ENCODE measurements around the gene AGXT.

AGXT gene

DNA sequence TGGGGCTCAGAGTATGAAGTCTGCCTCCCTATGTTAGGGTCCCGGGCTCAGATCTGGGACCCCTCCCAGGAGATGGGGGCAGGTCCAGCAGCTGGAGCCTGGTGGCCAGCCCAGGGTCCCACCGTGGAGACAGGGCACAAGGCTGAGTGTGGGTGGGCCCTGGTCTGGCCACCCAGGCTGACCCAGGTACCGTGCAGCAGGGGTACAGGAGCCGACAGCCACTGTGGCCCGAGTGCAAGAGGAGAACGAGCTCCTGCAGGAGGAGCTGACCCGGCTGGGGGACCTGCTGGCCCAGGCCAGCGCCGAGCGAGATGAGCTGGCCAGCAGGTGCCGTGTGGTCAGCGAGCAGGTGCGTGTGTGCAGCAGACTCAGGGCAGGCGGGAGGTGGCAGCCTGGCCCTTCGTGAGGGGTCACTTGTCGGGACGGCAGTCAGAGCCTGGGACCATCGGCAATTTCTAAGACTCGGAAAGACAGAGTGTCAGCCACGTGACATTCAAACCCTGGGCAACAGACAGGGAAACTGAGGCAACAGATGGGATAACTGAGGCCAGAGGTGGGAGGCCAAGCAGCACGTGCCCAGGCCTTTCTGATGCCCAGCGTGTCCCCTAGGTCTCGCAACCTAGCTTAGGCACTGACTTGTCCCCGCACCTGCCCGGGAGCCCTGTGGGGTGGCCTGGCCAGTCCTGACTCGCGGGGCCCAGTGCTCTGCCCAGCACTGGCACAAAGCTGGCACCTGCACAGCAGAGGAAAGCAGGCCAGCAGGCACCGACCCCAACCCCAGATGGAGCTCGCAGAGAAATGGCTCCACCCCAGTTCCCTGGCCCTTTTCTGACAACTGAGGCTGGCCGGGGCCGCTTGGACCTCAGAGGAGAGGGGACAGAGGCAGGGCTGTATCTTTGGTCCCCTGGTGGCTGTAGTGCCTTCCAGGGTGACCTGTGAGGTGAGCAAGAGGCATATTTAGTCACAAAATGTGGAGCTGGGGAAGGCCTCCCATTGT, 51.5 kb downstream of the AGXT start:
- WGBS (ENCODE audit: insufficient coverage): 95% methylated on average over 31 of the region's 31 CpGs
- H3K36me3 ChIP-seq (ENCODE audit: control insufficient read depth in 4 of 4, insufficient read depth in 4 of 4, low read length in 3 of 4): no peaks in the 10 kb centered on the region
- ChIA-PET POLR2A (interaction anchor here (0.9 kb wide), 1 partner anchor 43 kb away, joined by 4 read pairs; no protein-coding TSS in a partner anchor), CTCF (interaction anchor here (1.0 kb wide), 1 partner anchor 14 kb away, joined by 3 read pairs; no protein-coding TSS in a partner anchor)
- no peak for DNase-seq
- no peak overlapping the region for H3K4me3 ChIP-seq (ENCODE audit: control insufficient read depth in 1 of 7, extremely low read depth in 1 of 7, insufficient read depth in 4 of 7, low read depth in 2 of 7, low read length in 6 of 7)
- peaks cover 0 to 10% (median 3%) of the 10 kb centered on the region in 4 experiments for H3K4me1 ChIP-seq (ENCODE audit: control extremely low read depth in 1 of 4, control insufficient read depth in 4 of 4, insufficient read depth in 4 of 4, low read length in 3 of 4)
- no peaks in the 10 kb centered on the region for H3K9me3 ChIP-seq (ENCODE audit: control extremely low read depth in 1 of 5, control insufficient read depth in 4 of 5, insufficient read depth in 2 of 5, low read depth in 1 of 5, low read length in 4 of 5)
- H3K27ac ChIP-seq (ENCODE audit: insufficient read depth in 1 of 2, low read depth in 1 of 2, low read length in 2 of 2, poor library complexity in 1 of 2, severe bottlenecking in 2 of 2): no peak overlapping the region
- H3K27me3 ChIP-seq (replicated peaks in 2 of 5; ENCODE audit: control insufficient read depth in 4 of 5, insufficient read depth in 5 of 5, low read length in 4 of 5): peaks cover 0 to 10% (median 4%) of the 10 kb centered on the region in 5 experiments

DNA sequence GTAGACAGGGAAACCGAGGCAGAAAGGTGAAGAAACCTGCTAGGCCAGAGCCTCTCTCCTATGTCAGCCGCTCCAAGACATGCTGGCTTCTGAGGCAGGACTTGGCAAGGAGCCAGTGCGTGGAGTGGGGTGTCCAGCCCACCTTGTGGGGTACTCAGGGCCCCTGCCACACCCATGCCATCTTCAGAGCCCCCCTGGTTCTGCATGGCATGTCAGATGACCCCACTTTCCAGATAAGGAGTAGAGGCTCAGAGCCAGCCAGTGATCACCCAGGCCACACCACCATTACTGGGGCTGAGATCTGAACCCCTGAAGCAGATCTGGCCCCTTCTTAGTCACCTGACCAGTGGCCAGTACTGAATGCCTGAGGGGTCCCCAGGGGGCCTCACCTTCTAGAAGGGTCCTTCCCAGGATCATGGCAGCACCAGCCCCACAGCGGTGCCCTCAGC, 52.2 kb downstream of the AGXT start:
- 92% methylated on average over 3 of the region's 4 CpGs for WGBS (ENCODE audit: insufficient coverage)
- ChIA-PET POLR2A (no interaction called here), CTCF (interaction anchor here (1.0 kb wide), 1 partner anchor 13 kb away, joined by 3 read pairs; no protein-coding TSS in a partner anchor)
- H3K4me3 ChIP-seq (ENCODE audit: control insufficient read depth in 1 of 7, extremely low read depth in 1 of 7, insufficient read depth in 4 of 7, low read depth in 2 of 7, low read length in 6 of 7): no peak overlapping the region
- peaks cover 0 to 6% (median 2%) of the 10 kb centered on the region in 4 experiments for H3K4me1 ChIP-seq (ENCODE audit: control extremely low read depth in 1 of 4, control insufficient read depth in 4 of 4, insufficient read depth in 4 of 4, low read length in 3 of 4)
- H3K9me3 ChIP-seq (ENCODE audit: control extremely low read depth in 1 of 5, control insufficient read depth in 4 of 5, insufficient read depth in 2 of 5, low read depth in 1 of 5, low read length in 4 of 5): no peaks in the 10 kb centered on the region
- no peak overlapping the region for H3K27ac ChIP-seq (ENCODE audit: insufficient read depth in 1 of 2, low read depth in 1 of 2, low read length in 2 of 2, poor library complexity in 1 of 2, severe bottlenecking in 2 of 2)
- peaks cover 0 to 4% (median 0%) of the 10 kb centered on the region in 5 experiments for H3K27me3 ChIP-seq (replicated peaks in 2 of 5; ENCODE audit: control insufficient read depth in 4 of 5, insufficient read depth in 5 of 5, low read length in 4 of 5)
- no peaks in the 10 kb centered on the region for H3K36me3 ChIP-seq (ENCODE audit: control insufficient read depth in 4 of 4, insufficient read depth in 4 of 4, low read length in 3 of 4)
- no peak for DNase-seq

DNA sequence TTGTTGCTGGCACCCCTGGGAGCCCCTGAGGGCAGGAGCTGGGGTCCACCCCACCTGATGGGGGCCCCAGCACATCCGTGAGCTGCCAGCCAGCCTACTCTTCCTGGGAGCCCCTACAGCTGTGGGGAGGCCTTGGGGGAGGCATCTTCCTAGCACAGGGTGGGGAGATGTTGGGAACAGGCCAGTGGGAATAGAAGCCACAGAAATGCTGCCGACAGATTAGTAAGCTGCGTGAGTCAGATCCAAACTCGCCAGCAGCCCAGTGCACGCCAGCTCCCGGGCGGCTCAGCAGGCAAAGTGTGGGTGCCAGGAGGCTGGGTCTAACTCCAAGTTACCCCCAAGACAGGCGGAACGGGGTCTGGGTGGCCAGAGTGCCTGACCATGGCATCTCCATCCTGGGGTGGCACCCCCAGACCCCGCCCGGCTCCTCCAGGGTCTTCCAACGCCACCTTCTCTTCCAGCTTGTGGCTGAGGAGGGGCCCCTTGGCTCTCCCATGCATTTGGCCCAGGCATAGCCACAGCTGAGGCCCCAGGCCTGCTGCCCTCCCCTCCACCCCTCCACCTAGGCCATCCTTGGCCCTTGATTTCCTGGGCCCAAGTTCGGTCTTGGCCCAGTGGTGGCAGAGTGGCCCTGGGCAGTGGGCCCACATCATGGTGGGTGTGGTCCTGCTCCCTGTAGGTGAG, 52.8 kb downstream of the AGXT start:
- Histone ChIP-seq H3K36me3 (ENCODE audit: control insufficient read depth in 4 of 4, insufficient read depth in 4 of 4, low read length in 3 of 4) (no peaks in the 10 kb centered on the region), H3K9me3 (ENCODE audit: control extremely low read depth in 1 of 5, control insufficient read depth in 4 of 5, insufficient read depth in 2 of 5, low read depth in 1 of 5, low read length in 4 of 5) (no peaks in the 10 kb centered on the region), H3K27me3 (replicated peaks in 2 of 5; ENCODE audit: control insufficient read depth in 4 of 5, insufficient read depth in 5 of 5, low read length in 4 of 5) (peaks cover 0 to 4% (median 0%) of the 10 kb centered on the region in 5 experiments), H3K4me3 (ENCODE audit: control insufficient read depth in 1 of 7, extremely low read depth in 1 of 7, insufficient read depth in 4 of 7, low read depth in 2 of 7, low read length in 6 of 7) (no peak overlapping the region), H3K27ac (ENCODE audit: insufficient read depth in 1 of 2, low read depth in 1 of 2, low read length in 2 of 2, poor library complexity in 1 of 2, severe bottlenecking in 2 of 2) (no peak overlapping the region), H3K4me1 (ENCODE audit: control extremely low read depth in 1 of 4, control insufficient read depth in 4 of 4, insufficient read depth in 4 of 4, low read length in 3 of 4) (peaks cover 0 to 2% (median 0%) of the 10 kb centered on the region in 4 experiments)
- CTCF ChIA-PET: interaction anchor here (1.0 kb wide), 2 partner anchors 13 to 67 kb away, joined by 3 read pairs; no protein-coding TSS in a partner anchor
- 97% methylated on average over 11 of the region's 13 CpGs for WGBS (ENCODE audit: insufficient coverage)
- POLR2A ChIA-PET: no interaction called here
- DNase-seq: no peak

DNA sequence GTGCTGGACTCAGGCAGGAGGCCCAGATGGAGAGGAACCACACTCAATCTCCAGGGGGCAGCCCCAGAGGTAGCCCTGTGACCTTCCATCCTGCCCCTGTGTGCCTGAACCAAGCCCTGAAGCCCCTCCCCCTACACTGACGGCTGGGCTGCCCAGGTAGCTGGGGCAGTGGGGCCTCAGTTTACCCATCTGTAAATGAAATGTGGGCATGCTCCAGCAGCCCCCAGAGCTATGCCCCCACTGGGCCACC, 53.3 kb downstream of the AGXT start:
- 100% methylated on average over 1 of the region's 1 CpG for WGBS (ENCODE audit: insufficient coverage)
- Histone ChIP-seq H3K27ac (ENCODE audit: insufficient read depth in 1 of 2, low read depth in 1 of 2, low read length in 2 of 2, poor library complexity in 1 of 2, severe bottlenecking in 2 of 2) (no peak overlapping the region), H3K4me3 (ENCODE audit: control insufficient read depth in 1 of 7, extremely low read depth in 1 of 7, insufficient read depth in 4 of 7, low read depth in 2 of 7, low read length in 6 of 7) (no peak overlapping the region)

DNA sequence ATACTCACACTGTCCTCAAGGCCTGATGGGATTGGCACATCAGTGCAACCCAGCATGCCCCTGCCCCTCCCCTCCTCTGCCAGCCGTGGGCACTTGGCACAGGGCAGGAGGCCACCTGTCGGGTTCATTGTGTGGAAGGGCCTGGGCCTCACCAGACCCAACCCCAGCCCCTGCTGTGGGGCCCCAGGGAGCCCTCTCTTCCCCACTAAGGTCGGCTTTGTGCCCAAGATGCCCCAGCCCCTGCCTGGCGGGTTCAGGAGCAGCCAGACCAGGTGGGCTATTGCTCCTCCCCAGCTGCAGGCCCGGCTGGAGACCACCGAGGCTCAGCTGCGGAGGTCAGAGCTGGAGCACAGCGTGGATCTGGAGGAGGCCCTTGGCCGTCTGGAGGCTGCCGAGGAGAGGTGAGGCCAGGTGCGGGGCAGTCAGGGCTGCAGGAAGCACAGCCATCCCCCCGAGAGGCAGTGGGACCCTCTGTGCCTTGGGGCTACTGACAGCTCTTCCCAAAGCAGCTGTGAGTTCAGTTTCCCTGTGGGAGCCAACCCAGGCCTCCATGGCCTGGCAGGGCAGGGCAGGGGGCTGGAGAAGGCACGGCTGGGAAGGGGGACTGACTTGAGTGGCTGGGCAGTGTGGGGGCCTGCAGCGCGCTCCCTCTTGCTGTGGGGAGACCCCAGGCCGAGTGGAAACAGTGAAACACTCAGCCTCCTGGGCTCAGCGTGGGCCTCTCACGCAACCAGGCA, 53.8 kb downstream of the AGXT start:
- Histone ChIP-seq H3K9me3 (ENCODE audit: control extremely low read depth in 1 of 5, control insufficient read depth in 4 of 5, insufficient read depth in 2 of 5, low read depth in 1 of 5, low read length in 4 of 5) (no peaks in the 10 kb centered on the region), H3K27me3 (replicated peaks in 2 of 5; ENCODE audit: control insufficient read depth in 4 of 5, insufficient read depth in 5 of 5, low read length in 4 of 5) (peaks cover 0 to 8% (median 0%) of the 10 kb centered on the region in 5 experiments), H3K36me3 (ENCODE audit: control insufficient read depth in 4 of 4, insufficient read depth in 4 of 4, low read length in 3 of 4) (no peaks in the 10 kb centered on the region), H3K4me1 (ENCODE audit: control extremely low read depth in 1 of 4, control insufficient read depth in 4 of 4, insufficient read depth in 4 of 4, low read length in 3 of 4) (no peaks in the 10 kb centered on the region), H3K27ac (ENCODE audit: insufficient read depth in 1 of 2, low read depth in 1 of 2, low read length in 2 of 2, poor library complexity in 1 of 2, severe bottlenecking in 2 of 2) (no peak overlapping the region), H3K4me3 (ENCODE audit: control insufficient read depth in 1 of 7, extremely low read depth in 1 of 7, insufficient read depth in 4 of 7, low read depth in 2 of 7, low read length in 6 of 7) (no peak overlapping the region)
- no peak for DNase-seq
- 89% methylated on average over 15 of the region's 18 CpGs for WGBS (ENCODE audit: insufficient coverage)
- ChIA-PET CTCF (interaction anchor here (0.6 to 1.0 kb wide), 2 partner anchors 68 to 858 kb away, joined by 3 read pairs; no protein-coding TSS in a partner anchor), POLR2A (no interaction called here)

More for the DNA sequence above, 53.3 kb downstream of the AGXT start:
- no peak for DNase-seq
- no peaks in the 10 kb centered on the region for H3K36me3 ChIP-seq (ENCODE audit: control insufficient read depth in 4 of 4, insufficient read depth in 4 of 4, low read length in 3 of 4)
- H3K27me3 ChIP-seq (replicated peaks in 2 of 5; ENCODE audit: control insufficient read depth in 4 of 5, insufficient read depth in 5 of 5, low read length in 4 of 5): peaks cover 0 to 8% (median 0%) of the 10 kb centered on the region in 5 experiments
- CTCF ChIA-PET: interaction anchor here (1.0 kb wide), 1 partner anchor 68 kb away, joined by 3 read pairs; no protein-coding TSS in a partner anchor
- no peaks in the 10 kb centered on the region for H3K4me1 ChIP-seq (ENCODE audit: control extremely low read depth in 1 of 4, control insufficient read depth in 4 of 4, insufficient read depth in 4 of 4, low read length in 3 of 4)
- POLR2A ChIA-PET: no interaction called here
- H3K9me3 ChIP-seq (ENCODE audit: control extremely low read depth in 1 of 5, control insufficient read depth in 4 of 5, insufficient read depth in 2 of 5, low read depth in 1 of 5, low read length in 4 of 5): no peaks in the 10 kb centered on the region

DNA sequence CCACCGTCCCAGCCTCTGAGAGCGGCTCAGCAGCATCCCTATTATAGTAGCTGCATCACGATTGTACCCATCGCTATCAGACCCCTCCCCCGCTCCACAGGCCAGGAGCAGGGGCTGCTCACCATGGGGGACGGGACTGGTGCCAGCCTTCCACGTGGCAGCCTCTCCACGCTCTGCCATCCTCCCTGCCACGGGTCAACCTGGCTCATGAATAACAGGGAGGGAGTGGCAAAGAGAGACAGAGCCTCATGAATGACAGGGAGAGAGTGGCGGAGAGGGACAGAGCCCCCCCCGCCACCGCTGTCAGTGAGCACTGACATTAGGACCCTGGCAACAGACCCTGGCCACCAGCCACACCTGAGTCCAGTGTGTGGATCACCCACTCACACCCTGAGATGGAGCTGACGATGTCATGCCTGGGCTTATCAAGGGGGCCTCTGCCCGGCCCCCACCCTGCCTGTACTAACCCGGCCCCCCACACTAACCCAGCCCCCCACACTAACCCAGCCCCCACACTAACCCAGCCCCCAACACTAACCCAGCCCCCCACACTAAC, 54.4 kb downstream of the AGXT start:
- H3K36me3 ChIP-seq (ENCODE audit: control insufficient read depth in 4 of 4, insufficient read depth in 4 of 4, low read length in 3 of 4): no peaks in the 10 kb centered on the region
- WGBS (ENCODE audit: insufficient coverage): 77% methylated on average over 10 of the region's 15 CpGs
- POLR2A ChIA-PET: no interaction called here
- H3K9me3 ChIP-seq (ENCODE audit: control extremely low read depth in 1 of 5, control insufficient read depth in 4 of 5, insufficient read depth in 2 of 5, low read depth in 1 of 5, low read length in 4 of 5): no peaks in the 10 kb centered on the region
- H3K4me1 ChIP-seq (ENCODE audit: control extremely low read depth in 1 of 4, control insufficient read depth in 4 of 4, insufficient read depth in 4 of 4, low read length in 3 of 4): no peaks in the 10 kb centered on the region
- H3K4me3 ChIP-seq (ENCODE audit: control insufficient read depth in 1 of 7, extremely low read depth in 1 of 7, insufficient read depth in 4 of 7, low read depth in 2 of 7, low read length in 6 of 7): no peak overlapping the region
- peaks cover 0 to 8% (median 0%) of the 10 kb centered on the region in 5 experiments for H3K27me3 ChIP-seq (replicated peaks in 2 of 5; ENCODE audit: control insufficient read depth in 4 of 5, insufficient read depth in 5 of 5, low read length in 4 of 5)
- CTCF ChIA-PET: no interaction called here
- H3K27ac ChIP-seq (ENCODE audit: insufficient read depth in 1 of 2, low read depth in 1 of 2, low read length in 2 of 2, poor library complexity in 1 of 2, severe bottlenecking in 2 of 2): no peak overlapping the region
- no peak for DNase-seq
